Measurements from ENCODE around the gene C1orf146. TPM values are rescaled to one million over a fixed set of nuclear protein-coding genes. Genes with fewer than 3 reads are reported as not detected.
"Not testable (repeated sequence)": the region's sequence is repeated elsewhere in the genome, so short reads cannot be mapped to it uniquely, and the experiment has no call there.

Gene C1orf146
- total RNA-seq: not detected

DNA sequence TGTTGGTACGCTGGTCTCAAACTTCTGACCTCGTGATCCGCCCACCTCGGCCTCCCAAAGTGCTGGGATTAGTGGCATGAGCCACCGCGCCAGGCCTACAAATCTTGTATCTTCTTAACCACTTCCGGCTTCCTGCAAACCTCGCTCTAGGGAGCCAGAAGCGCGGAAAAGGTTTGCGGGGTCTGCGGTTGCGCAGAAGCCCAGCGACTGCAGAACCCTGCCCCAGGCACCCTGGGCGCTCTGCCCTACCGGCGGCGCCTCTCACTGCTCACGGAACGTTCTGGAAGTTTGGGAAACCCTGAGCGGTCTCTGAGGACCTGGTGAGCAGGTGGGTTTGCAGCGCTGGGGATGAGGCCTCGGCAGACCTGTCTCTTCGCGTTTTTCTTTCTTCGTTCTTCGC, at the start of gene C1orf146:
TSS of gene C1orf146 (plus strand) at position 195 of the 400 bp plus-strand sequence. CDS start 13,506 bp downstream, outside the sequence.
- DNase-seq: no peak

DNA sequence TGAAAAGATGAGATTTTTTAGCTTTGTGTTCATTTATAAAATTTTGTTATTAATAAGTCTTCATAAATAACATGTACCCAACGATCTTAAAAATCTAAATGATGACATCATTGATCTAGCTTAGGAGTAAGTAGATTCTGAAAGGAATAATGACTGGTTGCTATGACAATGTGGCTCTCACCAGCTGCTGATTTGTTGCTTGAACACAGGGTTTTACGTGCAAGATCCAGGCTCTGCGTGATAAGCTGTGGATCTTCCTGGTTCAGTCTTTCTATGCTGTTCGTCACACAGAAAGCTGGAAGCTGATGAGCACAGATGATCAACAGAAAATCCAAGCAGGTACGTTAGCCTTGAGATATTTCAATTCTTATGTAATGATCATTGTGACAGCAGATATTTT, 49.1 kb upstream of the C1orf146 start:
- DNase-seq: no peak

- no peak for DNase-seq
These were observed 48.3 kb upstream of the C1orf146 start for GRCh38 chr1:92169214-92170005.

DNA sequence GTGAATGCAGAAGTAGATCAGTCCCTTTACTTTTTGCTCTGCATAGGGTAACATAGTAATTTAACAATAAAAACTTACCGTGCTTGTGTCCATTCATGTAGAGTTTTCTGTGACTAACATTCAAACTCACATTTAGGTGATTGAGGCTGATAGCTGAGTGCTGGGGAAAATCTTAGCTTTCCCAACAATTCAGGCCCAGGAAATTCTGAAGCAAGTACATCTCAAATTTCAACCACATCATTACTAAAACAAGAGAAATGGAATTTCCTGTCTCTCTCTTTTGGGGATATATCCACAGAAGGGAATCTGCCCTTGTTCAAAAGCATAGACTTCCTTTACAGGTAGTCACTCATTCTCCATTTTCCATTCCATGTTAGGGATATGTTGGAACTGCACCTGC, 33.1 kb upstream of the C1orf146 start:
- no peak for DNase-seq

GRCh38 chr1:92186081-92186480, 31.6 kb upstream of the C1orf146 start:
- no peak for DNase-seq

GRCh38 chr1:92188436-92189255, 29.1 kb upstream of the C1orf146 start:
- no peak for DNase-seq

GRCh38 chr1:92191726-92192125, 26.0 kb upstream of the C1orf146 start:
- DNase-seq: no peak

GRCh38 chr1:92192246-92192645, 25.5 kb upstream of the C1orf146 start:
- no peak for DNase-seq

DNA sequence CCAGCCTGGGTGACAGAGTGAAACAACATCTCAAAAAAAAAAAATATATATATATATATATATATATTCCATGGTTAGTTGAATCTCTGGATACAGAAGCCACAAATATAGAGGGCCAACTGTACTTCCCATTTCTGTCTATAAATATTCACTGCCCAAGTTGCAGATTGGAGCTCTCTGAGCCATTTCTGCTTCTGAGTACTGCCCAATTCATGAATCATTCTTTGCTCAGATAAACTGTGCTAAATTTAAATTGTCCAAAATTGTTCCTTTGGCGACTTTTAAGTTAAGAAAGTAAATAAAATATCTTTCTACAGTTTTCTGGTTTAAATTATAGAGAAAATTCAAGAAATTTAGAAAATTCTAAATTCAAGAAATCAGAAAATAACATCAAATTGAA, 23.2 kb upstream of the C1orf146 start:
- DNase-seq: no peak

- no peak for DNase-seq
These were observed 15.7 kb upstream of the C1orf146 start for GRCh38 chr1:92201973-92202372.

DNA sequence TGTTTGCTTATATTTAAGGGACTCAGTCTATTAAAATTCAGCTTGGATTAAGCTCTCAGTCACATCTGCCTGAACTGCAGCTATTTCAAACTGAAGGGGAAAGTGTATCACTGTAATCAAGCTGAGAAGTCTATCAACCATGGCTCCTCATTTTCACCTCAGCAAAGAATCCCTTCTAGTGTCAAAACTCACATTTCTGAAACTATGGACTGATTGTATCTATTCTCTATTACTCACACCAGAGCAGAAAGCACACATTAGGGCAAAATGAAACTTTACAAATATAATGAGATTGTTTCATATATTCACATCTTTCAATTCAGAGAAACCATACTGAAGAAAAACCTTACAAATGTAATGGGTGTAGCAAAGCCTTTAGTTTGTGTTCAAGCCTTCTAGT, 14.6 kb upstream of the C1orf146 start:
- no peak for DNase-seq

GRCh38 chr1:92210701-92211100, 7.0 kb upstream of the C1orf146 start:
- DNase-seq: no peak

DNA sequence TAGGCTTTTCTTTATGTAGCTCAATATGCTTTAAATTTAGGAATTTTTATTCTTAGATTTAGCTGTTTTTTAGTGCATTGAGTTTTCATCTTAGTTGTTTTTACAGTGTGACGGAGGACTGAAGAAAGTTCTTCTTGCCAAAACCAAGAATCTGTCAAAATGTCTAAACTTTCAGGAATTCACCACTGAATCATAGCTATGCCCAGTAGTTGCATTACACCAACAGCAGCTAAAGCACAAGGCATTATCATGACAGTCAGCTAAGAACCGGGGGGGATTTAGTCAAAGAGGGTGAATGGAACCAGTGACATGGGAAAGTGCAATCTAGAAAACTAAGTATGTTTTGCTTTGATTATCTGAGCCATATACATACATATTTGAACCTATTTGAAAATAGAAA, 6.5 kb upstream of the C1orf146 start:
- no peak for DNase-seq

- no peak for DNase-seq
These were observed 844 bp downstream of the C1orf146 start for GRCh38 chr1:92218559-92218958.

GRCh38 chr1:92219028-92219427, 1.3 kb downstream of the C1orf146 start:
- no peak for DNase-seq

GRCh38 chr1:92228401-92228800, 10.7 kb downstream of the C1orf146 start:
- no peak for DNase-seq

DNA sequence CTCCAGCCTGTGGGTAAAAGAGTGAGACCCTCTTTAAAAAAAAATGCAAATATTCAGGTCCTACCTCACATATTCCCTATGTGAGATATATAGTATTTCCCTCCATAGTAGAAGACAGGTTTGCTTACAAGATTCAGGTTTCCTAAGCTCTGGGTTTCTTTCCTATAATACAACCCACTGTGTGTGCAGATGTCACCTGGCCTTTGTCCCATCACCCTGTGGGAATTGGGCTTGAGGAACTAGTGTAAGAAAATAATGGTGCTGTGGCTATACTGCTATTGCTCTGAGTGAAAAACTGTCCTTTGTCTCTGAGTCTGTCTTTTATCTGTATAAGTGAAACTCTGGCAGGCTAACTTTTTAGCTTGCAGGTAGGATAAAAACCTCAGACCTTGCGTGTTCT, 13.0 kb downstream of the C1orf146 start:
- no peak for DNase-seq

GRCh38 chr1:92240034-92240433, 22.3 kb downstream of the C1orf146 start:
- no peak for DNase-seq

- no peak for DNase-seq
These were observed 26.7 kb downstream of the C1orf146 start for GRCh38 chr1:92244376-92244775.

GRCh38 chr1:92254714-92255113, 37.0 kb downstream of the C1orf146 start:
- not testable (repeated sequence) for DNase-seq

DNA sequence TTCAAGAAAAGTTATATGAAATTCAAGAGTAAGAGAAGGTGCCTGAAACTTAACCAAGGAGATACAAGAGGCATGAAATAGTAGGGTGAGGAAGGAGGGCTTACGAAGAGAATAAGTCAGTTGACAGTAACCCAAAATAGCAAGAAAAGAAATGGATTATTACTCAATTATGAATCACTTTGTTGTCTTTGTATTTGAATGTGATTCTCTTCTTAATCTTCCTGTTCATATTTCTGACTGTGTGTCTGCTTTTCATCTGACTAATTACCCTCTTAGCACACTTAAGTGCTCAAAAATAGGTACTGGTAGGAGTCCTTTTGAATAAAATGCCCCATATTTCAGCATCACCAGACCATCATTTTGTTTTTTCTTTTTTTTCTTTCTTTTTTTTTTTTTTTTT, 41.6 kb downstream of the C1orf146 start:
- DNase-seq: no peak

DNA sequence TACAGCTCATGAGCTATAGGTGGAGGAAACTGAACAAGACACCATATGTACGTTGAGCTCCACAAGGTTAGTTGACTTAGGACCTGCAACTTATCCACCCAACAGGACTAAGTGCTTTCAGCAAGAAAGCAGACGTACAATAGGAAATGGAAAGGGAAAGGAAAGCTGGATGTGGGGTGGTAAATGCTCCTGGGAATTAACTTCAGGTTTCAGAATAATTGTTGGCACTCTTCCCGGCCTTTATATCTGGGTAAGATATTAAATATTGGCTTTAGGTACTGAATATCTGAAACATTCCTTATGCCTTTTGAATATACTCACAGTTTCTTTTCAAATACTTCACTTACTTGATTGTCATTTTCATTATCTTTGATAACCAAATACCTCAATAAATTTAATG, 44.8 kb downstream of the C1orf146 start:
- DNase-seq: no peak

DNA sequence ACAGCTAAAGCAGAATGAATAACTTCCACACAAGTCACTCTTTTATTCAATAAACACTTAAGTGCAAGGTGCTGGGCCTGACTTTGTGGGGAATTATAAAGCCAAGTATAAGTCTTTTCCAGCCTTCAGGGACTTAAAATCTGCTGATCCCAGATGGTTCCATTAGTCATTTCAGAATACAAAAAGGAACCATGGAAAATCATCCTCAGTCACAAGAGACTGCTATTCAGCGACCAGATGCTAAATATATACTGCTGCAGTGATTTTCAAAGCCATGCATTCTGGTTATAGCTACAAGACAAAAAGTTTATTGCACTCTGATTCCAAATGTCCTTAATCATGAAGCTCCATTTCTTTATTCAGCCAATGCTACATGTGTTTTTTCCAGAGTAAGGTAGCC, 55.3 kb downstream of the C1orf146 start:
- DNase-seq: no peak

- no peak for DNase-seq
These were observed 57.2 kb downstream of the C1orf146 start for GRCh38 chr1:92274939-92275338.

Measured in effector CD4-positive, alpha-beta T cell (primary cell).